Activated CD8-positive, alpha-beta memory T cell treated with anti-CD3 and anti-CD28 coated beads for 48 hours (primary cell): ENCODE data around the gene ASB14.

Source experiments
- DNase-seq, 3 experiments: peaks; one replicate each; pipeline ENCODE4 v3.0.0-alpha.2; 2020; ENCODE audit warnings: low read depth in 2 of 3, low spot score in 2 of 3

Gene ASB14

GRCh38 chr3:57261119-57261518 is 31.4 kb downstream of the ASB14 start:
- DNase-seq = no peak

DNA sequence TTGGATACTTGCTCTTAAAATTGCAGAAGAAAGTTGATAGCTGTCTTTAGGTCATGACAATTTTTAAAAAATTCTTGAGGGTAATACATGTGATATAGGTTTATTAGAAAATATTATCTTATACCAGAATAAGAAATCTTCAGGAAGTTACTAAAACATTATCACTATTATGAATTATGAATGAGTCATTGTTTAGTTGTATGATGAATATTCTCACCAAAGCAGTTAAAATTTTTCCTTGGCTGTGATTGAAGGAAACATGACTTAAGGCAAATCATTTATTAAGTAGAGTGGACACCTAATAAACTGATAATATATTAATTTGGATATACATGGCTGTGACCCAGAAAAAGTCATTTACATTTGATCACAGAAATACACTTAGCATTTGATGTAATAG is 34.8 kb downstream of the ASB14 start:
- DNase-seq = no peak

GRCh38 chr3:57256844-57257243 is 35.6 kb downstream of the ASB14 start:
- DNase-seq = no peak

- DNase-seq = no peak
Measured at GRCh38 chr3:57252404-57252803, 40.1 kb downstream of the ASB14 start.

DNA sequence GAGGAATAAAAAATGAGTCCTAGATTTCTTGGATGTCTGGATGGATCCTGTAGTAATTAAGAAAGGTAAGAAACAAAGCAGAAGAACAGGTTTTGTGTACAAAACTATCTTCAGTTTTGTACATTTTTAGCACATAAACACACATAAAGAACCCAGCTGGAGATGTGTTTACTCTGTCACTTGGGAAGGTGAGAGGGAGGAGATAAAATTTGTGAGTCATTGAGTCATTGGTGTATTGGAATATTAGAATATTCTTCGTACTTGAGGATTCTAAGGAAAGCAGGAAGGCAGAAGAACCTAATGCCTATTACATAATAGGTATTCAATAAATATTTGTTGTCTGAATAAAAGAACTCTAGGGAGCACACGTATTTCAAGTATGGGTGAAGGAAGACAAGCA is 47.5 kb downstream of the ASB14 start:
- DNase-seq = no peak

GRCh38 chr3:57234613-57235575 is 57.6 kb downstream of the ASB14 start:
- no peak for DNase-seq

GRCh38 chr3:57233799-57234198 is 58.7 kb downstream of the ASB14 start:
- no peak for DNase-seq

DNA sequence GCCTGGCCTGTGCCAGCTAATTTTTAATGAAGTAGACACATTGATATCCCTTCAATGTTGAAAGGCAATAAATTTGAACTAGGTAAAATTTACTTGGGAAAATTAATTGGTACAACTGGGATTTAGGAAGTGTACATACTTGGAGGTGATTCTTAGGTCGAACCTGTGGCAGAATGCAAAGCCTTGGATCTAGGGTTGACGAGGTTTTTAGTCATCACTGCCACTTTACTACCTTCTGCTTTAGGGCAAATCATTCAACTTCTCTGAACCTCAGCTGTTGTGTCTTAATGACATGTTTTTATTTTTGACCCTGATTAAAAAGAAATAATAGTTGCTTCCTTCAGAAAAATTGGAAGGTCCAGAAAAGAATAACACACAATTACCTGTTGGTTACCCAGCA is 62.5 kb downstream of the ASB14 start:
- no peak for DNase-seq

GRCh38 chr3:57227930-57228751 is 64.3 kb downstream of the ASB14 start:
- peak; percentile 2 to 10 (median 6) for DNase-seq

DNA sequence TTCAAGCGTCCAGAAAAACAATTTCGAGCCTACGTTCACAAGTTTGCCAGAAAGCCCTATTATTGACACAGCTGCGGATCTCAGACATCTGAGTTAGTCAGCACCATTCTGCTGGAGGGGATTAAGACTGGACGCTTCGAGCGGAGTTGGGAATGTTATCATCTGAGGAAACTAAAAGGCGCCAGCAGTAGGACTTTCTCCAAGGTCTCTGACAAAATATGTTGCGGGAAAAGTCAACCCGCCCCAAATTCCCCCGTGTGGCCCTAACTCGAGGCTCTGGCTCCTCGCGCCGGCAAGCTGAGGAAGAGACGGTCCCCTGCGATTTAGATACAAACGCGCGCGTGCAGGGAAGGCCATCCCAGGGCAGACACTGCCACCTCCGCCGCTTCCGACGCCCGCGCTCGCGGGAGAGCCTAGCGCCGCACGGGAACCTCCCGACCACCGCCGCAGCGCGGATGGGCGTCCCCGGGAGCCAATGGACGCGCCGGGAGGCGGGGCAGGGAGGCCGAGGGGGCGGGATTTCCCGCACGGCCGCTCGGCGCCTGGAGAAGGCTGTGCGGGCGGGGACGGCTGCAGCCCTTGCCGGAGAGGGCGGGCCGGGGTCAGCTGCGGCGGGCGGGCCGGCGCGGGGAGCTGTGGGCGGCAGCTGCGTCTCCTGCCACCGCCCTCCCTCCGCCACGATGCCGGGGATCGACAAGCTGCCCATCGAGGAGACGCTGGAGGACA is 65.1 kb downstream of the ASB14 start, which contains the start of gene APPL1:
TSS of gene APPL1 (plus strand) at position 526 of the 726 bp plus-strand sequence. CDS start at position 681, 155 bp downstream.
- DNase-seq = peak; percentile 75 to 90 (median 79)

- DNase-seq = no peak
Measured at GRCh38 chr3:57226176-57226575, 66.3 kb downstream of the ASB14 start.

DNA sequence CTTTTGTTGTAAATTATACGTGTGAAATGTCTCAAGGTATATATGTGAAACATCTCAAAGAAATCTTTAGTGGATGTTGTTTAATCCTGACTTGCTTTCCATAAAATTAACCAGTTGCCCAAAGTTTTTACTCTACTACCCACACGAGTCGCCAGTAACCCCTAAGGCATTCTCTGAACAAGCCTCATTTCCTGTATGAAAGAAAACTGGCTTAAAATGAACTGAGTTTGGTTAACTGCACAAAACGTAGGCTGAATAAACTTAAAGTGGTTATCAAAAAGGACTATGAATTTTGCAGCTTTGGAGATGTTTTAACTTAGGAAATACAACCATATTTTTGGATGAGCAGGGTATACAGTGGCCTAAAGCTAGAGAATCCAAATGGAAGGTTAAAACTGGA is 67.6 kb downstream of the ASB14 start:
- DNase-seq = no peak

DNA sequence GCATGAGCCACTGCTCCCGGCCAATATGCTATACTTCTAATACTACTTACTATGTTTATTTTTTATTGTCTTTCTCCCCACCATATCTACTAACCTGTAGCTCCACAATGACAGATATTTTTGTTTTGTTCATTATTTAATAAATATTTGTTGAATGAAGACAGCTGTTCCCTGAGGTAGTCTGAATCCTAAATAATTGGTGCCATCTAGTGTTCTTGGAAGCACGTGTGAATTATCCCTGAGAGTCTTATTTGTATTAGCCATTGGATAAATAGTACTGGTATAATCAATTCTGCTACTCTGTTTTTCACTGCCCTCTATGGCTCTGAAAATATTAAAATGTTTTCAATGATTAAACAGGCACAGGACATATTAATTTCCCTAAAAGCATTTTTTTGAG is 70.6 kb downstream of the ASB14 start:
- no peak for DNase-seq
